Measurements from ENCODE around the gene MCF2L2.

The MCF2L2 gene

GRCh38 chr3:183259621-183260020, 168.8 kb downstream of the MCF2L2 start:
- TF ChIP-seq POLR2A (IDR thresholded peaks at IDR 0.05; ENCODE audit: low read depth, low read length): no peak
- TF ChIP-seq TAF1 (IDR thresholded peaks at IDR 0.05; ENCODE audit: borderline replicate concordance, low read depth, low read length): no peak
- TF ChIP-seq POLR2AphosphoS5 (IDR thresholded peaks at IDR 0.05; ENCODE audit: low read depth, low read length): no peak
- FAIRE-seq (no peak), DNase-seq (ENCODE audit: insufficient read length) (no peak)

GRCh38 chr3:183259087-183259486, 169.3 kb downstream of the MCF2L2 start:
- TF ChIP-seq POLR2A (IDR thresholded peaks at IDR 0.05; ENCODE audit: low read depth, low read length) (no peak), TAF1 (IDR thresholded peaks at IDR 0.05; ENCODE audit: borderline replicate concordance, low read depth, low read length) (no peak)
- FAIRE-seq (no peak), DNase-seq (ENCODE audit: insufficient read length) (no peak)

GRCh38 chr3:183255348-183255730, 173.1 kb downstream of the MCF2L2 start:
- DNase-seq (ENCODE audit: insufficient read length) (no peak), FAIRE-seq (no peak)
- TF ChIP-seq POLR2AphosphoS5 (IDR thresholded peaks at IDR 0.05; ENCODE audit: low read depth, low read length) (no peak), POLR2A (IDR thresholded peaks at IDR 0.05; ENCODE audit: low read depth, low read length) (no peak), TAF1 (IDR thresholded peaks at IDR 0.05; ENCODE audit: borderline replicate concordance, low read depth, low read length) (no peak)

GRCh38 chr3:183254487-183255347, 173.7 kb downstream of the MCF2L2 start:
- FAIRE-seq: no peak
- no peak for TF ChIP-seq TAF1 (IDR thresholded peaks at IDR 0.05; ENCODE audit: borderline replicate concordance, low read depth, low read length)
- TF ChIP-seq POLR2A (IDR thresholded peaks at IDR 0.05; ENCODE audit: low read depth, low read length): no peak
- TF ChIP-seq POLR2AphosphoS5 (IDR thresholded peaks at IDR 0.05; ENCODE audit: low read depth, low read length): no peak
- DNase-seq (ENCODE audit: insufficient read length): no peak

- DNase-seq (ENCODE audit: insufficient read length) (peak; percentile 13), FAIRE-seq (peak; percentile 70)
- no peak for TF ChIP-seq TAF1 (IDR thresholded peaks at IDR 0.05; ENCODE audit: borderline replicate concordance, low read depth, low read length)
- no peak for TF ChIP-seq POLR2A (IDR thresholded peaks at IDR 0.05; ENCODE audit: low read depth, low read length)
- TF ChIP-seq POLR2AphosphoS5 (IDR thresholded peaks at IDR 0.05; ENCODE audit: low read depth, low read length): no peak
These were observed 174.6 kb downstream of the MCF2L2 start for GRCh38 chr3:183253528-183254486.

- DNase-seq (ENCODE audit: insufficient read length) (no peak), FAIRE-seq (no peak)
- TF ChIP-seq TAF1 (IDR thresholded peaks at IDR 0.05; ENCODE audit: borderline replicate concordance, low read depth, low read length): no peak
- no peak for TF ChIP-seq POLR2AphosphoS5 (IDR thresholded peaks at IDR 0.05; ENCODE audit: low read depth, low read length)
- TF ChIP-seq POLR2A (IDR thresholded peaks at IDR 0.05; ENCODE audit: low read depth, low read length): no peak
These were observed 175.4 kb downstream of the MCF2L2 start, which contains the start of gene B3GNT5 for GRCh38 chr3:183252973-183253527. Gene B3GNT5 (plus strand): TSS chr3:183253253. CDS start chr3:183269799, 16,546 bp downstream.

GRCh38 chr3:183252118-183252782, 176.2 kb downstream of the MCF2L2 start:
- DNase-seq (ENCODE audit: insufficient read length) (no peak), FAIRE-seq (no peak)
- no peak for TF ChIP-seq POLR2A (IDR thresholded peaks at IDR 0.05; ENCODE audit: low read depth, low read length)
- no peak for TF ChIP-seq POLR2AphosphoS5 (IDR thresholded peaks at IDR 0.05; ENCODE audit: low read depth, low read length)
- no peak for TF ChIP-seq TAF1 (IDR thresholded peaks at IDR 0.05; ENCODE audit: borderline replicate concordance, low read depth, low read length)

- FAIRE-seq (no peak), DNase-seq (ENCODE audit: insufficient read length) (no peak)
- TF ChIP-seq TAF1 (IDR thresholded peaks at IDR 0.05; ENCODE audit: borderline replicate concordance, low read depth, low read length): no peak
These were observed 179.3 kb downstream of the MCF2L2 start for GRCh38 chr3:183249006-183249718.

- FAIRE-seq: no peak
- TF ChIP-seq POLR2AphosphoS5 (IDR thresholded peaks at IDR 0.05; ENCODE audit: low read depth, low read length) (no peak), TAF1 (IDR thresholded peaks at IDR 0.05; ENCODE audit: borderline replicate concordance, low read depth, low read length) (no peak), POLR2A (IDR thresholded peaks at IDR 0.05; ENCODE audit: low read depth, low read length) (no peak)
- DNase-seq (ENCODE audit: insufficient read length): no peak
These were observed 181.3 kb downstream of the MCF2L2 start for GRCh38 chr3:183247011-183247589.

GRCh38 chr3:183244981-183245476, 183.4 kb downstream of the MCF2L2 start:
- no peak for DNase-seq (ENCODE audit: insufficient read length)
- no peak for FAIRE-seq
- TF ChIP-seq POLR2AphosphoS5 (IDR thresholded peaks at IDR 0.05; ENCODE audit: low read depth, low read length) (no peak), TAF1 (IDR thresholded peaks at IDR 0.05; ENCODE audit: borderline replicate concordance, low read depth, low read length) (no peak), POLR2A (IDR thresholded peaks at IDR 0.05; ENCODE audit: low read depth, low read length) (no peak)
